HUDEP-2 (cell line): ENCODE measurements around the gene DNAAF8.
A peak's percentile ranks its signal among the peaks of the same experiment; 100 is the strongest.
"Not testable (repeated sequence)": the region's sequence is repeated elsewhere in the genome, so short reads cannot be mapped to it uniquely, and the experiment has no call there.

Source experiments
- DNase-seq, 76 experiments: peaks; one replicate each; lab custom pipeline; 2025; ENCODE audit not compliant: unreplicated experiment in 76 of 76; lab: John Stamatoyannopoulos, UW

DNAAF8 gene

DNA sequence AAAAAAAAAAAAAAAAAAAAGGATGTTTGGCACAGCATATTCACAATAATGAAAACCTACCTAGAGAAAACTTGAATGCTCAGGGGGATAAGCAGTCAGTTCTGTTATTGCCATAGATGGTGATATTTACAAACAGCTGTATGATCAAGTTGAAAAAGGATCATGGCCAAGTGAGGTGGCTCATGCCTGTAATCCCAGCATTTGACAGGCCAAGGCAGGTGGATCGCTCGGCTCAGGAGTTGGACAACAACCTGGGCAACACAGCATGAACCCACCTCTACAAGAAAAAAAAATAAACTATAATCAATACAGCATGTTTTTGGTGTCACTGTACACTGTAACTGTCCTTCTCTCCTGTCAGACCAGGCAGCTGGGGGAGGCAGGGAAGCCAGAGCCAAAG, 19.3 kb upstream of the DNAAF8 start:
- no peak for DNase-seq

DNA sequence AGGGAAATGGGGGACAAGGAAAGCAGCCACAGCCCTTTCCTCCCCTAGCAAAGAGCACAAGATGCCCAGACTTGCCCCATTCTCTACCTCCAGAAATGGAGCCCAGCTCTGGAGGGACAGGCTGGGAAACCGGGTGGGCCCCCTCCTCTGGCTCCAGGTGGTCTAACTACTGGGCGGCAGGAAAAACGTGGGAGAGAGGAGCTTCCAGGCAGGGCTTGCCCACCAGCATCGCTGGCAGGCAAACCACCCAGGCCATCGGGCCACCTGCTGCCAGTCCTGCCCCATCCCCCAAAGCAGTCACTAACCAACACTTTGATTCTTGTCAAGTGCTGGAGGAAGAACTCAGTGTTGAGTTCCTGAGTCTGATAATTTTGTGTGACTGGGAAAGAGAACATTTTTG, 15.9 kb upstream of the DNAAF8 start:
- DNase-seq: no peak

DNA sequence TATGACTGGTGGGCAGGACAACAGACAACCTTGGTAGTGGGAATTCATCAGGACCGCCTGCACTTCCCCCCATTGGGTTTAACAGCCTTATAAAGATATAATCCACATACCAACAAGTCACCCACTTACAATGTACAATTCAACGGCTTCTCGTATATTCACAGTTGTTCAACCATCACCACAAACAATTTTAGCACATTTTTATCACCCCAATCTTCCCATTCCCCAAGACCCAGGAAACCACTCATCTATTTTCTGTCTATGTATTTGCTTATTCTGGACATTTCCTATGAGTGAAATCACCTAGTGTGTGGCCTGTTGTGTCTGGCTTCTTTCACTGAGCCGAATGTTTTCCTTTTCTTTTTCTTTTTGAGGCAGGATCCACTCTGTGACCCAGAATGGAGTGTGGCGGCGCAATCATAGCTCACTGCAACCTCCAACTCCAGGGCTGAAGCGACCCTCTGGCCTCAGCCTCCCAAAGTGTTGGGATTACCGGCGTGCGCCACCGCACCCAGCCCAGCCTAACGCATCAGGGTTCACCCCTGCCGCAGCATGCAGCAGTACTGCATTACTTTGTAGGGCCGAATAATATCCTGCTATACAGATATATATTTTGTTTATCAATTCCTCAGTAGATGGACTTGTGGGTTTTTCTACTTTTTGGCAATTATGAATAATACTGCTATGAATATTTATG, 11.1 kb upstream of the DNAAF8 start:
- DNase-seq: no peak

DNA sequence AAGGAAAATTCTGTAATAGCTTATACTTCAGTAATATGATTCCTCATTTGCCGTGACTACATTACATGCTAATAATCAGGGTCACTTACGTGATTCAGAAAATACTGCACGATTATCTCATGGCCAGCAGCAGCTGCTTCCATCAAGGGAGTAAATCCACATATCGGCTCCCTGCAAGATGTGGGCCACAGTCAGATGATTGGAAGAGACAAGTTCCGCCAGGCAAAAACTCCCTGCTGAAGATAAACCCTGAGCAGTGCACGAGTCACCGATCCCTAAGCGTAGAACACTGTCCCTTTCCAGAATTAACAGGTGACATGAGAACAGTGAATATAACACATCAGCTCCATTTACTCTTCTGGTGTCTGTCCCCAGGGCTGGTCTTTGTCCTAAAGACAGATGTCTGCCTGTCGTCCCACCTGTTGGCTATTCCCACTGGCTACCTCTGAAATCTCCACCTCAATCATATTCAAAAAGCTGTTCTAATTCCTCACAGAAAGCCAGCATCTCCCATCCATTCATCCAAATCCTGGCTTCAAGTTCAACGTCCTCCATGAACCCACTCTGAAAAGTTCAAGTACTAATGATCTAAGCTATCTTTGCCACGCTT, 9.6 kb upstream of the DNAAF8 start:
- no peak for DNase-seq

DNA sequence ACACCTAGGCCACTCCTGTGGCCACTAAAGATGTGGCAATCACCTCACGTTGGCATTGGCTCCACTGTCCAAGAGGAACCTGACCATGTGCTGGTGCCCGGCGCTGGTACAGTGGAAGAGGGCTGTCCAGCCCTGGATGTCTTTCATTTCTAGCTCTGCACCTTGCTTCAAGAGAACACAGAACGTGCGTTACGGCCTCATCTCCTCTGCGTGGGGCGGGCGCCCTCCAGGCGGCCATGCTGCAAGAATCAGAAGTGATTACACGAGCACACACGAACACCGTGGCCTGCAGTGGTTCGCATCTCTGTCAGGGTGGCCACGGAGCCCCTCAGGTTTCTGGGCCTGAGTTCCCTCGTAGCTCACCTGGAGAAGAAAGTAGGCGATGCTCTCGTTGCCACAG, 7.7 kb upstream of the DNAAF8 start:
- DNase-seq: no peak

DNA sequence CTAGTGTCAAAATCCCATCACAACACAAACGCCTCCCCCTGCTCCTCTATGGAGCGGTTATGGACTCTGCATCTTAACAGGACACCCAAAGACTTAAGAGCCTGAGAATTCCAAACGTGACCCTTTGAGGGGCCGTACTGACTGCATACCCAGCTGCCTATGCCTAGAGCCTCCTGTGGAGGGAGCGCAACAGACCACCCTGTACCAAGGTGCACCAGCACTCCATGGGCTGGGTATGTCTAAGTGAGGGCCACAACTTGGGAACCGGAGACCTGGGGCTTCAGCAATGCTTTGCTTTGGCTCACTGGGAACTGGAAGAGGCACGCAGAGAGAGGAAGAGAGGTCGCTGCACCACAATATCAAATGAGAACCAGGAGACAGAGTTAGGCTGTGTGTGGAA, 5.7 kb upstream of the DNAAF8 start:
- no peak for DNase-seq

DNA sequence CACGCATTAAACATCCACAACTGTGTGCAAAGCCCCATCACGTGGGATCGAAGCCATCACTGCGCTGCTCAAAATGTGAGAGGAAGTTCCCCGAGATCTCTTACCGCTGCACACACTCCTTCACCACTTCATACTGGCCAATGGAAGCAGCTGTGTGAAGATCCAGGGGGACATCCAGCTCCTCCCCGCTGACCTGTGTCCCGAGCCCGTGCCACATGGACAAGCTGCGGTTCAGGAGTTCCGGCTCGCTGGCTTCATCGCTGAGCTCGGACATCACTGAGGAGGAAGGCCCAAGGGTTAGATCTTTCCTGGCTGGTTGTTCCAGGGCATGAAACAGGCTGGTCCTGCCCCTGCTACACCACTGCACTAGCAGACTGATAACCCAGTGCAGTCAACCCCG, 4.5 kb upstream of the DNAAF8 start:
- DNase-seq: no peak

DNA sequence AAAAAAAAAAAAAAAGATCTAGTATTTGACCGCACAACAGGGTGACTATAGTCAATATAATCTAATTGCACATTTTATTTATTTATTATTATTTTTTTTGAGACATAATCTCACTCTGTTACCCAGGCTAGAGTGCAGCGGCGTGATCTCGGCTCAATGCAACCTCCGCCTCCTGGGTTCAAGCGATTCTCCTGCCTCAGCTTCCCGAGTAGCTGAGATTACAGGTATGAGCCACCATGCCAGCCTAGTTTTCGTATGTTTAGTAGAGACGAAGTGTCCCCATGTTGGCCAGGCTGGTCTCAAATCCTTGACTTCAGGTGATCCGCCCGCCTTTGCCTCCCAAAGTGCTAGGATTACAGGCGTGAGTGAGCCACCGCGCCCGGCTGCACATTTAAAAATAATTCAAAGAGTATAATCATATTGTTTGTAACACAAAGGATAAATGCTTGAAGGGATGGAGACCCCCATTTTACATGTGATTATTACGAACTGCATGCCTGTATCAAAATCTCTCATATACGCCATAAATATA, 1.1 kb upstream of the DNAAF8 start:
- no peak for DNase-seq

DNA sequence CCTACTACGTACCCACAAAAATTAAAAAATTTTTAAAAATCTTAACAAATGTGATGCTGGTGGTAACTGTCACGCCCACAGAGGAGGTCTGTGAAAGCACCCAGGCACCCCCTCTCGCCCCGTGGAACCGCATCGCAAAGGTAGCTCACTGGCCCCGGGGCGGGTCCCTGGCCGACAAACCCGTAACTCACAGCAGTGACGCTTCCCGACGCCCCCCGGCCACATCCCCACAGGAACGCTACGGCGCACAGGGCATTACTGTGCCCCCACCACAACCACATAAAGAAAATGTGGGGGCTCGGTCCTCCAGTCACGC, 632 bp upstream of the DNAAF8 start:
- DNase-seq: no peak

DNA sequence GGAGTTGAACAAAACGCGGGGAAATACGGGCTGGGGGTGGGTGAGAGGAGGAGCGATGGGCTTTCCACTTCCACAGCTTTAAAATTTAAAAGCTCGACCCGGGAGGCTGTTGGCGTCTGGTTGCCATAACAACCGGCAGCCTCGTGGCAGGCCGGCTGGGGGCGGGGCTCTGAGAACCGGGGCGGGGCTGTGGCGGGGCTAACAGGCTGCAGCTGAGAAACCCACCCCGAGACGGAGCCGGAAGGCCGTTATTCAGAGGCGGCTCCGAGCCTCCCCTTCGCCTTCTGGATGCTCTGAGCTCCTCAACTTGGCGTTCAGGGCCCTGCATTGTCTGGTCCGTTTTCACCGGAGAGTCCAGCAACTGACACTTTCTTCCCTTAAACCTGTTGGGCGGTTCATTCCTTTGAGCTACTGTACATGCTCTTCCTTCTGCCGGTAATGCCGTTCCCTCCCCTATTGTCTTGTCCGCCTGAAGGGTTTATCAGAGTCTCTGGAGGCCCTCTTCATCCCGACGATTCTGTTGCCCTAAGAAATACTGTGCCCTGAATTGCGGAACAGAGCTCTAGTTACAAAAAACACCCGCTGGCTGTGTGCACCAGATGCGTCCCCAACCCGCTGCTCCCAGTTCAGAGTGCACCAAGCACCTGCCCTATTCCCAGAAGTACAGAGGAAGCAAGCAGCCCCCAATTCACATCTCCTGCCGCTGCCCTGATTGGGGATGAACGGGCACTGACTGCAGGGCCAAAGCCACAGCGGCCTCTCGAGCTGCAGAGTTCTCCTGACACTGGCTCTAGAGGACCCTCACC, 596 bp downstream of the DNAAF8 start:
- peak in 70 of 76 experiments; percentile 2 to 90 (median 74) for DNase-seq

DNA sequence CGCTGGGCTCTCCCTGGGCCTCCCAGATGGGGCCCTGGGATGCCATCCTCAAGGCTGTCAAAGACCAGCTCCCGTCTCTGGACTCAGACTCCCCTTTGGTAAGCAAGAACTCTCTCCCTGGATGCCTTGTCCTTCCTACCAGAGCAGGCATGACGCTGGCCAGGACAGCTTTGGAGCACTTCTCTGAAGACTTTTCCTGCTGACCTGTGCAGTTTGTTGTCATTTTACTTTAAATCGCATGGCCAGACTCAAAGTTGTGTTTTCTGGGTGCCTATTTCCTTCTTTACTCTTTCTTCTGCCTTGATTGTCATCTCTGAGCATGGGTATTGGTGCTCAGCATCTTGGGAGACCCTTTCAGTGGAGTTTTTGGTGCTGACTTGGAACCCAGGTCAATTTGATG, 2.2 kb downstream of the DNAAF8 start:
- no peak for DNase-seq

DNA sequence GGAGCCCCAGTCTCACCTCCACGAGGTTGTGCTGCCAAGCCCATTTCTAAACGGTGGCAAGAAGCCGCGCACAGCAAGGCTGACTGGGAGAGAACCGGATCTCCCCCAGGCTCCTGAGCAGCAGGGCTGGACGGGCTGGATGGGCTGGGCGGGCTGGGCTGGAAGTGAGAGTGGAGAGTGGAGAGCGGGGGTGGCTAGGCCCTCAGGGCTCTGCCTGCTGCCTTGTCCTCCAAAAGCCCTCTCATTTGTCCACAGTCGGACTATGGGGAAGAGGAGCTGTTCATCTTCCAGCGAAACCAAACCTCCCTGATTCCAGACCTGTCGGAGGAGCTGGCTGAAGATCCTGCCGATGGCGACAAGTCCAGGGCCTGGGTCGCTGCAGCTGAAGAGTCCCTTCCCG, 3.2 kb downstream of the DNAAF8 start:
- no peak for DNase-seq

DNA sequence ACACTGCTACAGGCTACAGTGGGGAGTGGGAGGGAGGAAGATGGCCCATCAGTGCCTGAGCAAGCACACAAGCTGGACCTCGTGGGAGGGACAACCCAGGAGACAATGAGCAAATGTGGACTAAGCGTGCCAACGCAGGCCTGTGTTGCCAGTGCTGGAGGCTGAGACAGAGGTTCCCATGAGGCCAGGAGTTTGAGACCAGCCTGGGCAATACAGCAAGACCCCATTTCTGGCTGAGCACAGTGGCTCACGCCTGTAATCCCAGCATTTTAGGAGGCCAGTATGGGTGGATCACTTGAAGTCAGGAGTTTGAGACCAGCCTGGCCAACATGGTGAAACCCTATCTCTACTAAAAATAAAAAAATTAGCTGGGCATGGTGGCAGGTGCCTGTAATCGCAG, 4.0 kb downstream of the DNAAF8 start:
- DNase-seq: not testable (repeated sequence)

DNA sequence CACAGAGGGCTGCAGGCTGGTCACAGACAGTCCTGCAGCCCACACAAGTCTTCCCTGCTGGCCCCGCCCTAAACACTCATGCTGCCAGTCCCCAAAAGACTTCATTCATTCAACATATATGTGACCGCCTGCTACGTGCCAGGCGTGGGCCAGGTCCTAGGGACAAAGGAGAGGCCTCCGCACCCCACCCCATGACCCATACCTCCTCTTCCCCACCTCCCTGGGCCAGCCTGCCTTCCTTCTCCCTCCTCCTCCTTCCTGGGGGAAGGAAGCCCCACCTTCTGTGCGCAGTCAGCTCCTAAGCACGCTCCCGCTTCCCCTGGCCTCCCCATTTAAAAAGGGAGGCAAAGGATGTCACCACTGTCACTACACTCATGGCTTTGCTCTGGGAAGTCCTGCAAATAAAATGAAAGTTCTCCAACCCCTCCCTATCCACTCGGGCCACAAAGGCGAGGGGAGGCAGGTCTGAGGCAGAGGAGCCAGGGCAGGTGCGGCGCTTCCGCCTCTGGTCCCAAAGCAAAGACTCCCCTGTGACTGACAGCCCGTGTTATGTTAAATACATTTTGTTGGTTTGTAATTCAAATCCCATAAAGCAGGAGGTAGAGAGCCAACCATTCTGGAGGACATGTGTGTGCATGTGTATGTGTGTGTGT, 9.0 kb downstream of the DNAAF8 start:
- no peak for DNase-seq

DNA sequence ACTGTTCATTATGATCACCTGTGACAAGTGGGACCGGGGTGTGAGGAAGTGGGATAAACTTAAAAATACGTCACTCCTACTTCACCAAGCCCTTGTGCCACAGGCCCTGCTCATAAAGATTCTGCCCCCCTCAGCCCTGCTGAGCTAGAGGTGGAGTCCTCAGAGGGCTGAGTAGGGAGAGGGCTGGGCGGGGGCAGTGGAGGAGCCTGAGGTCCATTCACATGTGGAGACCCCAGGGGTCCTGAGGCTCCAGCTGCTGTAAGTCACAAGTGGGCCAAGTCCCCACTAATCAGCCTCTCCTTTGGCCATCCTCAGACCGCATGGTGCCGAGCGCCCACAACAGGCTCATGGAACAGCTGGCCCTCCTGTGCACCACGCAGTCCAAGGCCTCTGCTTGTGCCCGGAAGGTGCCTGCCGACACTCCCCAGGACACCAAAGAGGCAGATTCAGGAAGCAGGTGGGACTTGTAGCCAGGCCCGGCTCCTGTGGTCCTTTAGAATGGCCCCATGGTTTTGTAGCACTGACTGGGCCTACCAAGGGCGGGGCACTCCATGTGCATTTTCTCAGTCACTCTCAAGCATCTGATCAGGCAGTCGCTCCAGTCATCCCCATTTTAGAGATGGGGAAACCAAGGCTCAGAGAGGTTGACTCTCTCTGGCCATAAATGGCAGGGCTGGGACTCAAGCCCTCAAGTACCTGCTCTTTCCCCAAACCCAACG, 10.4 kb downstream of the DNAAF8 start:
- DNase-seq: no peak

DNA sequence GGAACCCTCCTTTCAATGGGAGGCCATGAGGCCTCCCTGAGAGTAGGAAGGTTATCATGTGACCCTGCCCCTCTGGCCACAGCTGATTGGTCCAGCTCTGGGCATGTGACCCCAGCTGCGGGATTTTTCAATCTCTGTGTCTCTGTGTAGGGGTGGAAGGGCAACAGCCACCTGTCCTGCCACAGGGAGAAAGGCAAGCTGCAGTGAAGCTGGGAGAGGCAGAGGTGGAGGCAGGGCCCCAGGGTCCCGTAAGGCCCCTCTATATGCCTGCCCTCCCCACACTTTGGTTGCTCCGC, 10.9 kb downstream of the DNAAF8 start:
- no peak for DNase-seq

DNA sequence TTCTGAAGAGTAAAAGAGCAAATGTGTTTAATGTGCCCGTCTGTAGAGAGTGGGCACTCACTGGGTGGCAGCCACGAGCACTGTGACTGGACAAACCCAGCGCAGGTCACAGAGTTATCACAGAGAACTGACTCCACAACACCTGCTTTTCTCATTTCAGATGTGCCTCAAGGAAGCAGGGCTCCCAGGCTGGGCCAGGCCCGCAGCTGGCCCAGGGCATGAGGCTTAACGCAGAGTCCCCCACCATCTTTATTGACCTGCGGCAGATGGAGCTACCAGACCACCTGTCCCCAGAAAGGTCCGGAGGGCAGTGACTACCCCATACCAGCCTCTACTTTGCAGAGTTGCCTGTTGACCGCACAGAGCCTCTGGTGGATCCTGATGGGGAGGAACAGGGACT, 11.9 kb downstream of the DNAAF8 start:
- DNase-seq: no peak

DNA sequence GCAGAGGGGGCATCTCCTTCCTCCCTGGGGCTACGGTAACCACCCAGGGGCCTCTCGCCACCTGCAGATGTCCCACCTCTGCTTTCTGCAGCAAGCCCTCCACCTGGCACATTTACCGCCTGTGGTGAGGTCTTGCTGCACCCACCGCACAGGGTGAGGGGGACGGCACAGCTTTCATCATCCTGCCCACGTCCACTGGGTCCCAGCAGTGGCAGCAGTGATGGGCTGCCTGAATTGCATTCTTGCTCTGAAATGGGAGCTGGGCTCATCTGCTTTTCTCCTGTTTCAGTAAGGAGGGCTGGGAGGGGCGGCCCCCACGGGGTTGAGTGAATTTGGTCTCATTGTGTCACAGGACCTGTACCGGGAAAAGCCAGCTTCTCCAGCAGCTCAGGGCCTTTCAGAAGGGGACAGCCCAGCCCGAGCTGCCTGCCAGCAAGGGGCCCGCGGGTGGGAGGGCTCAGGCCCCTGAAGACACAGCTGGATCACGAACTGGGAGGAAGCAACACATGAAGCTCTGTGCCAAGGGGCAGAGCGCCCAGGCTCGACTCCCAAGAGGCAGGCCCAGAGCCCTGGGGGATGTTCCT, 12.7 kb downstream of the DNAAF8 start:
- no peak for DNase-seq

DNA sequence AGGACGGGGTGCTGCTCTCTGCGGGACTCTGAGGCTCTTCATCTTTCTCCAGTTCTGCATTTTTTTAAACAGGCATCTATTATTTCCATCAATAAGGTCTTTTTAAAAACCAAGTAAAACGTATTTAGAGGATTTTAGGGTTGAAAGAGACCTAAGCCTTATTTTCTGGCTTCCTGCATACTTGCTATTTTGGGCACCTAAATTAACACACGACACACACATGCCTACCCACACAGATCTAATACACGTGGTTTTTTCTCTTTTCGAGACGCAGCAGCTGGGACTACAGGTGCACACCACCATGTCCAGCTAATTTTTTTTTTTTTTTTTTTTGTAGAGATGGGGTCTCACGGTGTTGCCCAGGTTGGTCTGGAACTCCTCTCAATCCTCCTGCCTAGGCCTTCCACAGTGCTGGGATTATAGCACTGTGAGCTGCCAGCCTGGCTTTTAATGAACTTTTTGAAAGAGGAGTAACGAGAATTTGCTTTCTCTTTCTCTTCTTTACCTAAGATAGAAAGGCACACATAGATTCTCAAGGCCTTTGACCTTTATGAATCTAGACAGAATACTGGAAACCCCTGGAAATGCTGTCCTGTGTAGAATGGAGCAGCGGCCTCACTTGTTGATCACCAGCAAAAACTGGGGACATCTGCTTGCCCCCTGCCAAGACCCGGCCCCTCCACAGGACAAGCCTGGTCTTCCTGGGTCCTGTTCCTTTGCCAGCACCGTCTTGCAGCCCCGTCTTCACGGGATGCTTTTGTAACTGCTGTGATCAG, 13.8 kb downstream of the DNAAF8 start:
- no peak for DNase-seq
